ENCODE measurements around the gene RAMP2. TPM values are rescaled to one million over a fixed set of nuclear protein-coding genes. Genes with fewer than 3 reads are reported as not detected.

RAMP2 gene
- total RNA-seq, 4 donors from 2014 or later, result 13.7 to 52.2 (median 29.2) TPM

DNA sequence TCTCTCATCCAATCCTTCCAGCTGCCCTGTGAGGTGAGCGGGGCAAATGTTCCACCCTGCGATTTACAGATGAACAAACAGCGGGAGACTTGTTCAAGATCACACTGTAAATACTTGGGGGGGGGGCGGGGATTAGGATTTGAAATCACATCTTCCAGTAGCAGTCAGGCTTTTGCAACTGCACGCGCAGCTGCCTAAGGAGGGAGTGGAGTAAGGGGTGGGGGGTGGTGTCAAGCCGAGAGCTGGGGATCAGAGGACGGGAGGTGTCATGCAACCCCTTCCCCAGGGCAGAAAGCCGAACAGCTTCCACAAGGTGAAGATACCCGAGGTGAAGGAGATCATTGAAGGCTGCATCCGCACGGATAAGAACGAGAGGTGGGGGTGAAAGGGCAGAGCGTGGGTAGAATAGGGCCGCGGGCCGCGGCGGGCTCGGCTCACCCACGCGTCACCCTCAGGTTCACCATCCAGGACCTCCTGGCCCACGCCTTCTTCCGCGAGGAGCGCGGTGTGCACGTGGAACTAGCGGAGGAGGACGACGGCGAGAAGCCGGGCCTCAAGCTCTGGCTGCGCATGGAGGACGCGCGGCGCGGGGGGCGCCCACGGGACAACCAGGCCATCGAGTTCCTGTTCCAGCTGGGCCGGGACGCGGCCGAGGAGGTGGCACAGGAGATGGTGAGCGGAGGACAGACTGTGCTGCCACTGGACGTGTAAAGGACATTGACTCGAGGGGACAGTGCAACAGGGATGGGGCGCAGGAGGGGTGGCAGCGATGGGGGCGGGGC, 24.0 kb downstream of the RAMP2 start:
- TF ChIP-seq POLR2A (IDR thresholded peaks at IDR 0.05), result no peak
- TF ChIP-seq, protein P1, sequence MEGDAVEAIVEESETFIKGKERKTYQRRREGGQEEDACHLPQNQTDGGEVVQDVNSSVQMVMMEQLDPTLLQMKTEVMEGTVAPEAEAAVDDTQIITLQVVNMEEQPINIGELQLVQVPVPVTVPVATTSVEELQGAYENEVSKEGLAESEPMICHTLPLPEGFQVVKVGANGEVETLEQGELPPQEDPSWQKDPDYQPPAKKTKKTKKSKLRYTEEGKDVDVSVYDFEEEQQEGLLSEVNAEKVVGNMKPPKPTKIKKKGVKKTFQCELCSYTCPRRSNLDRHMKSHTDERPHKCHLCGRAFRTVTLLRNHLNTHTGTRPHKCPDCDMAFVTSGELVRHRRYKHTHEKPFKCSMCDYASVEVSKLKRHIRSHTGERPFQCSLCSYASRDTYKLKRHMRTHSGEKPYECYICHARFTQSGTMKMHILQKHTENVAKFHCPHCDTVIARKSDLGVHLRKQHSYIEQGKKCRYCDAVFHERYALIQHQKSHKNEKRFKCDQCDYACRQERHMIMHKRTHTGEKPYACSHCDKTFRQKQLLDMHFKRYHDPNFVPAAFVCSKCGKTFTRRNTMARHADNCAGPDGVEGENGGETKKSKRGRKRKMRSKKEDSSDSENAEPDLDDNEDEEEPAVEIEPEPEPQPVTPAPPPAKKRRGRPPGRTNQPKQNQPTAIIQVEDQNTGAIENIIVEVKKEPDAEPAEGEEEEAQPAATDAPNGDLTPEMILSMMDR (IDR thresholded peaks at IDR 0.05), result no peak
- H3K27ac ChIP-seq, result no peak overlapping the region
- H3K36me3 ChIP-seq, result no peaks in the 10 kb centered on the region
- H3K4me3 ChIP-seq, result no peak overlapping the region
- DNase-seq, result no peak
- peaks cover 13 to 42% of the 10 kb centered on the region in 2 donors for H3K27me3 ChIP-seq
- no peaks in the 10 kb centered on the region for H3K9me3 ChIP-seq
- intact Hi-C loops (cut with DNase I; ENCODE audit: low total_unique reads), result no loop called here
- H3K4me1 ChIP-seq, result peaks cover 0 to 9% of the 10 kb centered on the region in 2 donors

DNA sequence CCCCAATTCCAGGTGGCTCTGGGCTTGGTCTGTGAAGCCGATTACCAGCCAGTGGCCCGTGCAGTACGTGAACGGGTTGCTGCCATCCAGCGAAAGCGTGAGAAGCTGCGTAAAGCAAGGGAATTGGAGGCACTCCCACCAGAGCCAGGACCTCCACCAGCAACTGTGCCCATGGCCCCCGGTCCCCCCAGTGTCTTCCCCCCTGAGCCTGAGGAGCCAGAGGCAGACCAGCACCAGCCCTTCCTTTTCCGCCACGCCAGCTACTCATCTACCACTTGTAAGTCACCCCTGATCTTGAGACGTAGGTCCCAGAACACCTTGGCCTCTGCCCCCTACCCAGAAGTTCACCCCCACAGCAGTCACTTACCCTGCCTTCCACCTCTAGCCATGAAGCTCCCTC, 26.2 kb downstream of the RAMP2 start:
- H3K4me1 ChIP-seq, result no peaks in the 10 kb centered on the region
- H3K4me3 ChIP-seq, result no peak overlapping the region
- peaks cover 0 to 30% of the 10 kb centered on the region in 2 donors for H3K27me3 ChIP-seq
- no peak overlapping the region for H3K27ac ChIP-seq
- H3K9me3 ChIP-seq, result no peaks in the 10 kb centered on the region
- TF ChIP-seq, protein P1 (IDR thresholded peaks at IDR 0.05), result no peak
- no peak for TF ChIP-seq POLR2A (IDR thresholded peaks at IDR 0.05)
- DNase-seq, result no peak
- H3K36me3 ChIP-seq, result no peaks in the 10 kb centered on the region
- intact Hi-C loops (cut with DNase I; ENCODE audit: low total_unique reads), result no loop called here

DNA sequence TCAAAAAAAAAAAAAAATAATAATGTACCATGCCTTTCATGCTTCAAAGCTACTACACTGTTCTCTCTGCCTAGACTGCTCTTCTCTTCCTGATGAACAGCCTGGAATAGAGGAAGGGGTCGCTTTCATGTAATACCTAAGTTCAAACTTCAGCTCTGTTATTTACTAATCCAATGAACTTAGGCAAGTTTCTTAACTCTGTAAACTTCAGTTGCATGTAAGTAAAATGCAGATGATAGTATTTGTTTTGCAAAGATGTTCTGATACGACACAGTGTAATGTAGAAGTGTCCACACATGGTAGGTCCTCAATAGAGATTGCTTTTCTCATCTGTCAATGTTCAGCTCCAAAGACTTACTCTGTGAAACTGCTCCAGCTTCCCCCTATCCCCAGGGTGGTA, 30.9 kb downstream of the RAMP2 start:
- H3K4me3 ChIP-seq, result no peak overlapping the region
- intact Hi-C loops (cut with DNase I; ENCODE audit: low total_unique reads), result no loop called here

DNA sequence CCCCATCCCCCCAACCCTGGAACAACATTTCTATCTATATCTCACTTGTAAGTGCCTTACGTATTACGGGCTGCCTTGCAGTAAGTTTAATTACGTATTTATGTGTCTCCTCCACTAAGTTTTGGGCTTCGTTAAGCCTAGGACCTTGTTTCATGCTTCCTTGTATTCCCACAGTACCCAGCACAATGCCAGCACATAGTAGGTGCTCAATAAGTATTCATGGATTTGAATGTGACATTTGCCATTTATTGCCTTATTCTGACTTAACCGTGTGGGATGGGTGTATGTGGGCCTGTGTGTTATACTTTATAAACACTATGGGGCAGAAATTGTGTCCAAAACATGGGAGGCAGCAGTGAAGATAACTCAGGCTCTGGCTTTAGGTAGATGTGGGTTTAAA, 31.5 kb downstream of the RAMP2 start:
- intact Hi-C loops (cut with DNase I; ENCODE audit: low total_unique reads), result no loop called here
- H3K4me3 ChIP-seq, result no peak overlapping the region
- peaks cover 0 to under 1% of the 10 kb centered on the region in 2 donors for H3K4me1 ChIP-seq
- no peaks in the 10 kb centered on the region for H3K36me3 ChIP-seq
- no peak for TF ChIP-seq POLR2A (IDR thresholded peaks at IDR 0.05)
- TF ChIP-seq, protein P1 (IDR thresholded peaks at IDR 0.05), result no peak
- no peak for DNase-seq
- no peaks in the 10 kb centered on the region for H3K9me3 ChIP-seq
- no peaks in the 10 kb centered on the region for H3K27me3 ChIP-seq
- H3K27ac ChIP-seq, result no peak overlapping the region

More for the DNA sequence above, 30.9 kb downstream of the RAMP2 start:
- H3K27me3 ChIP-seq, result no peaks in the 10 kb centered on the region
- no peaks in the 10 kb centered on the region for H3K36me3 ChIP-seq
- H3K9me3 ChIP-seq, result no peaks in the 10 kb centered on the region
- DNase-seq, result no peak
- H3K27ac ChIP-seq, result no peak overlapping the region
- H3K4me1 ChIP-seq, result no peaks in the 10 kb centered on the region
- no peak for TF ChIP-seq POLR2A (IDR thresholded peaks at IDR 0.05)
- TF ChIP-seq, protein P1 (IDR thresholded peaks at IDR 0.05), result no peak

DNA sequence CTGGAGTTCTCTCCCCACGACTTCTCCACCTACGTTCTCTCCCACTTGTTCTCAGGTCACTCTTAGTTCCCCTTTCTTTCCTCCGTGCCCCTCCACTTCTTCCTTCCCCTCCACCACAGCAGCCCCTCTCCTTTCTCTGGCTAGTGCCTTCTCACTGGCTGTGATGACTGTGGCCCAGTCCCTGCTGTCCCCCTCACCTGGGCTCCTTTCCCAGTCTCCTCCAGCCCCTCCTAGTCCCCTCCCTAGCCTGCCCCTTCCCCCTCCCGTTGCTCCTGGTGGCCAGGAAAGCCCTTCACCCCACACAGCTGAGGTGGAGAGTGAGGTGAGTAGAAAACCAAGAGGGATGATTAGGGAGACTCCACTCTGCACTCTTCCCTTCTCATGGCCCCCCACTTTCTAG, 34.0 kb downstream of the RAMP2 start:
- no peak for TF ChIP-seq POLR2A (IDR thresholded peaks at IDR 0.05)
- TF ChIP-seq, protein P1 (IDR thresholded peaks at IDR 0.05), result no peak
- Histone ChIP-seq H3K9me3 (no peaks in the 10 kb centered on the region), H3K27ac (no peak overlapping the region), H3K4me1 (peaks cover 0 to 4% of the 10 kb centered on the region in 2 donors), H3K36me3 (no peaks in the 10 kb centered on the region), H3K4me3 (no peak overlapping the region), H3K27me3 (no peaks in the 10 kb centered on the region)
- intact Hi-C loops (cut with DNase I; ENCODE audit: low total_unique reads), result no loop called here
- DNase-seq, result no peak

All from uterus (tissue), 4 donors.